WTC11 (cell line): ENCODE results near the gene PRKAG2. TPM values are rescaled to one million over a fixed set of nuclear protein-coding genes. Genes with fewer than 3 reads are reported as not detected.

Experiments used
- ATAC-seq: fragments of 200-7000 bp; cut with Tn5 transposase; 2 replicates; pipeline ENCODE4 v1.10.0; 2021; ENCODE audit warnings: mild to moderate bottlenecking, moderate library complexity
- CTCF ChIA-PET: fragments of 300-600 bp; sonication (Branson Sonifier 250); formaldehyde crosslinking; loops from one replicate; lab custom pipeline; 2021; ENCODE audit warnings: antibody characterized with exemption; lab: Charles Lee
- POLR2A ChIA-PET: fragments of 350-600 bp; sonication (Branson Sonifier 250); formaldehyde crosslinking; loops from one replicate; lab custom pipeline; 2021; ENCODE audit warnings: antibody characterized with exemption; lab: Charles Lee
- DNase-seq: peaks from one replicate; pipeline ENCODE4 v3.0.0; 2021; ENCODE audit warnings: low spot score
- H3K27ac Mint-ChIP-seq: 2 replicates; pipeline ENCODE4 v1.8.0; 2021; ENCODE audit warnings: mixed read lengths
- H3K27me3 Mint-ChIP-seq: 2 replicates; pipeline ENCODE4 v1.8.0; 2021; ENCODE audit warnings: low read depth, mild to moderate bottlenecking, moderate library complexity, mixed read lengths
- H3K36me3 Mint-ChIP-seq: 2 replicates; pipeline ENCODE4 v1.8.0; 2021; ENCODE audit warnings: mixed read lengths
- H3K4me1 Mint-ChIP-seq: 2 replicates; pipeline ENCODE4 v1.8.0; 2022; ENCODE audit warnings: mixed read lengths
- H3K4me3 Mint-ChIP-seq: 2 replicates; pipeline ENCODE4 v1.8.0; 2021; ENCODE audit warnings: mild to moderate bottlenecking, moderate library complexity, mixed read lengths
- H3K9me3 Mint-ChIP-seq: 2 replicates; pipeline ENCODE4 v1.8.0; 2021; ENCODE audit warnings: mixed read lengths
- CBFB ChIP-seq: sonication (generic); formaldehyde crosslinking; IDR thresholded peaks from 2 replicates; pipeline ENCODE4 v1.8.1; 2022; ENCODE audit warnings: mild to moderate bottlenecking, low read depth, missing genetic modification reagents
- CREB1 ChIP-seq: sonication (generic); formaldehyde crosslinking; IDR thresholded peaks from 2 replicates; pipeline ENCODE4 v1.8.0; 2023; ENCODE audit warnings: mild to moderate bottlenecking, missing genetic modification reagents
- CREM ChIP-seq: sonication (generic); formaldehyde crosslinking; IDR thresholded peaks from 2 replicates; pipeline ENCODE4 v1.8.1; 2022; ENCODE audit warnings: mild to moderate bottlenecking, missing genetic modification reagents, moderate library complexity
- FOXJ3 ChIP-seq: sonication (generic); formaldehyde crosslinking; IDR thresholded peaks from 2 replicates; pipeline ENCODE4 v1.9.0; 2021; ENCODE audit warnings: missing genetic modification reagents, mild to moderate bottlenecking, borderline replicate concordance
- FOXK1 ChIP-seq: sonication (generic); formaldehyde crosslinking; IDR thresholded peaks from 2 replicates; pipeline ENCODE4 v1.8.0; 2022; ENCODE audit warnings: mild to moderate bottlenecking, moderate library complexity, missing genetic modification reagents
- GABPB1 ChIP-seq: sonication (generic); formaldehyde crosslinking; IDR thresholded peaks from 2 replicates; pipeline ENCODE4 v1.8.1; 2023; ENCODE audit warnings: mild to moderate bottlenecking, missing genetic modification reagents
- HMGA2 ChIP-seq: fragments of 250-450 bp; sonication (Bioruptor Pico); IDR thresholded peaks from 2 replicates; pipeline ENCODE4 v1.4.0; 2021; ENCODE audit warnings: mild to moderate bottlenecking, moderate library complexity
- KAT7 ChIP-seq: sonication (generic); formaldehyde crosslinking; IDR thresholded peaks from 2 replicates; pipeline ENCODE4 v1.8.1; 2023; ENCODE audit warnings: missing genetic modification reagents, mild to moderate bottlenecking, borderline replicate concordance
- MXD4 ChIP-seq: fragments of 250-450 bp; sonication (Bioruptor Pico); IDR thresholded peaks from 2 replicates; pipeline ENCODE4 v1.8.0; 2021; ENCODE audit warnings: mild to moderate bottlenecking, moderate library complexity, borderline replicate concordance
- NFE2L1 ChIP-seq: sonication (generic); formaldehyde crosslinking; IDR thresholded peaks from 2 replicates; pipeline ENCODE4 v1.8.1; 2023; ENCODE audit warnings: missing genetic modification reagents
- NR1H2 ChIP-seq: sonication (generic); formaldehyde crosslinking; IDR thresholded peaks from 2 replicates; pipeline ENCODE4 v1.9.0; 2021; ENCODE audit warnings: mild to moderate bottlenecking, moderate library complexity, missing genetic modification reagents
- OVOL2 ChIP-seq: fragments of 250-450 bp; sonication (Bioruptor Pico); IDR thresholded peaks from 2 replicates; pipeline ENCODE4 v1.9.0; 2021; ENCODE audit warnings: mild to moderate bottlenecking, borderline replicate concordance
- RORB ChIP-seq: fragments of 250-450 bp; sonication (Bioruptor Pico); IDR thresholded peaks from 2 replicates; pipeline ENCODE4 v1.9.0; 2021; ENCODE audit warnings: mild to moderate bottlenecking
- ZNF121 ChIP-seq: sonication (generic); formaldehyde crosslinking; IDR thresholded peaks from 2 replicates; pipeline ENCODE4 v1.8.0; 2023; ENCODE audit warnings: missing genetic modification reagents
- ZNF138 ChIP-seq: sonication (generic); formaldehyde crosslinking; conservative IDR thresholded peaks from 2 replicates; pipeline ENCODE4 v1.8.1; 2022; ENCODE audit warnings: mild to moderate bottlenecking, moderate library complexity, missing genetic modification reagents
- ZNF263 ChIP-seq: sonication (generic); formaldehyde crosslinking; IDR thresholded peaks from 2 replicates; pipeline ENCODE4 v1.8.1; 2022; ENCODE audit warnings: low read depth, mild to moderate bottlenecking, moderate library complexity, missing genetic modification reagents
- ZNF423 ChIP-seq: fragments of 250-450 bp; sonication (Bioruptor Pico); IDR thresholded peaks from 2 replicates; pipeline ENCODE4 v2.1.2; 2022; ENCODE audit warnings: mild to moderate bottlenecking, moderate library complexity
- total RNA-seq: library from RNA; stranded (reverse); gene quantifications from 3 replicates; pipeline ENCODE4 v1.2.3, GENCODE V29; 2021
- TF ChIP-seq, protein P1 (sequence below): sonication (generic); formaldehyde crosslinking; IDR thresholded peaks from 2 replicates; pipeline ENCODE4 v1.8.1; 2023; ENCODE audit warnings: mild to moderate bottlenecking, missing genetic modification reagents, moderate library complexity
- TF ChIP-seq, protein P2 (sequence below): sonication (generic); formaldehyde crosslinking; IDR thresholded peaks from 2 replicates; pipeline ENCODE4 v1.8.0; 2022; ENCODE audit warnings: mild to moderate bottlenecking, missing genetic modification reagents
- TF ChIP-seq, protein P3 (sequence below): sonication (generic); formaldehyde crosslinking; IDR thresholded peaks from 2 replicates; pipeline ENCODE4 v1.8.0; 2023; ENCODE audit warnings: missing genetic modification reagents
- TF ChIP-seq, protein P4 (sequence below): fragments of 250-450 bp; sonication (Bioruptor Pico); IDR thresholded peaks from 2 replicates; pipeline ENCODE4 v1.9.0; 2021; ENCODE audit warnings: mild to moderate bottlenecking
- TF ChIP-seq, protein P5 (sequence below): fragments of 250-450 bp; sonication (Bioruptor Pico); IDR thresholded peaks from 2 replicates; pipeline ENCODE4 v2.1.2; 2022; ENCODE audit warnings: mild to moderate bottlenecking, moderate library complexity
- TF ChIP-seq, protein P6 (sequence below): sonication (generic); formaldehyde crosslinking; IDR thresholded peaks from 2 replicates; pipeline ENCODE4 v1.8.0; 2023; ENCODE audit warnings: missing genetic modification reagents, mild to moderate bottlenecking, borderline replicate concordance
- TF ChIP-seq, protein P7 (sequence below): sonication (generic); formaldehyde crosslinking; IDR thresholded peaks from 2 replicates; pipeline ENCODE4 v1.8.1; 2023; ENCODE audit warnings: mild to moderate bottlenecking, missing genetic modification reagents

PRKAG2 gene
- total RNA-seq, 1 experiment from 2014 or later: 20.3 TPM

DNA sequence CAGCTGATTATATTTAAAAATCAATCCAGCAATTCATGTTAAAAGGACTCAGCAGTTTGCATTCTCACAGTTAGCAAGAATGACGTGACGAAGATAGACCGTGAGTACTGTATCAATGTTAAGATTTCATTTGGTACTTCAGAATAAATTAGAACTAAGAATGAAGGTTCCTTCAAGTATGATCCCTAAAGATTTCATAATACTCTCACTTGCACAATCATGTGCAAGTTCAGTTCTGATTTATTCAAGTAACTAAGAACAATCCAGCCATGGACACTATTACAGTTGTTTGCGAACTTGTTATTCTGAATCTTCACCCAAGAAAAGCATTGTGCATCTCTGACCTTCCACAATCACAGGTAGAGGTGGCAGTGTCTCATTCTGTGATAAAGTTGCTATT, 365.0 kb downstream of the PRKAG2 start:
- POLR2A ChIA-PET: no interaction called here
- TF ChIP-seq RORB: no peak
- TF ChIP-seq, protein P1, sequence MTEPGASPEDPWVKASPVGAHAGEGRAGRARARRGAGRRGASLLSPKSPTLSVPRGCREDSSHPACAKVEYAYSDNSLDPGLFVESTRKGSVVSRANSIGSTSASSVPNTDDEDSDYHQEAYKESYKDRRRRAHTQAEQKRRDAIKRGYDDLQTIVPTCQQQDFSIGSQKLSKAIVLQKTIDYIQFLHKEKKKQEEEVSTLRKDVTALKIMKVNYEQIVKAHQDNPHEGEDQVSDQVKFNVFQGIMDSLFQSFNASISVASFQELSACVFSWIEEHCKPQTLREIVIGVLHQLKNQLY: no peak
- TF ChIP-seq ZNF423 (CRISPR knock-in tag): no peak
- TF ChIP-seq NR1H2: no peak
- TF ChIP-seq GABPB1 (CRISPR knock-in tag): no peak
- TF ChIP-seq, protein P2, sequence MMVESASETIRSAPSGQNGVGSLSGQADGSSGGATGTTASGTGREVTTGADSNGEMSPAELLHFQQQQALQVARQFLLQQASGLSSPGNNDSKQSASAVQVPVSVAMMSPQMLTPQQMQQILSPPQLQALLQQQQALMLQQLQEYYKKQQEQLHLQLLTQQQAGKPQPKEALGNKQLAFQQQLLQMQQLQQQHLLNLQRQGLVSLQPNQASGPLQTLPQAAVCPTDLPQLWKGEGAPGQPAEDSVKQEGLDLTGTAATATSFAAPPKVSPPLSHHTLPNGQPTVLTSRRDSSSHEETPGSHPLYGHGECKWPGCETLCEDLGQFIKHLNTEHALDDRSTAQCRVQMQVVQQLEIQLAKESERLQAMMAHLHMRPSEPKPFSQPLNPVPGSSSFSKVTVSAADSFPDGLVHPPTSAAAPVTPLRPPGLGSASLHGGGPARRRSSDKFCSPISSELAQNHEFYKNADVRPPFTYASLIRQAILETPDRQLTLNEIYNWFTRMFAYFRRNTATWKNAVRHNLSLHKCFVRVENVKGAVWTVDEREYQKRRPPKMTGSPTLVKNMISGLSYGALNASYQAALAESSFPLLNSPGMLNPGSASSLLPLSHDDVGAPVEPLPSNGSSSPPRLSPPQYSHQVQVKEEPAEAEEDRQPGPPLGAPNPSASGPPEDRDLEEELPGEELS (CRISPR knock-in tag): no peak
- TF ChIP-seq ZNF263: no peak
- no peak for TF ChIP-seq CREM (CRISPR knock-in tag)
- TF ChIP-seq HMGA2 (CRISPR knock-in tag): no peak
- TF ChIP-seq CREB1 (CRISPR knock-in tag): no peak
- TF ChIP-seq NFE2L1: no peak
- TF ChIP-seq, protein P3, sequence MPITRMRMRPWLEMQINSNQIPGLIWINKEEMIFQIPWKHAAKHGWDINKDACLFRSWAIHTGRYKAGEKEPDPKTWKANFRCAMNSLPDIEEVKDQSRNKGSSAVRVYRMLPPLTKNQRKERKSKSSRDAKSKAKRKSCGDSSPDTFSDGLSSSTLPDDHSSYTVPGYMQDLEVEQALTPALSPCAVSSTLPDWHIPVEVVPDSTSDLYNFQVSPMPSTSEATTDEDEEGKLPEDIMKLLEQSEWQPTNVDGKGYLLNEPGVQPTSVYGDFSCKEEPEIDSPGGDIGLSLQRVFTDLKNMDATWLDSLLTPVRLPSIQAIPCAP (CRISPR knock-in tag): no peak
- no peak for TF ChIP-seq CBFB
- no peak for TF ChIP-seq OVOL2
- TF ChIP-seq, protein P4, sequence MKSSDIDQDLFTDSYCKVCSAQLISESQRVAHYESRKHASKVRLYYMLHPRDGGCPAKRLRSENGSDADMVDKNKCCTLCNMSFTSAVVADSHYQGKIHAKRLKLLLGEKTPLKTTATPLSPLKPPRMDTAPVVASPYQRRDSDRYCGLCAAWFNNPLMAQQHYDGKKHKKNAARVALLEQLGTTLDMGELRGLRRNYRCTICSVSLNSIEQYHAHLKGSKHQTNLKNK: no peak
- TF ChIP-seq FOXK1: no peak
- TF ChIP-seq FOXJ3: no peak
- TF ChIP-seq, protein P5, sequence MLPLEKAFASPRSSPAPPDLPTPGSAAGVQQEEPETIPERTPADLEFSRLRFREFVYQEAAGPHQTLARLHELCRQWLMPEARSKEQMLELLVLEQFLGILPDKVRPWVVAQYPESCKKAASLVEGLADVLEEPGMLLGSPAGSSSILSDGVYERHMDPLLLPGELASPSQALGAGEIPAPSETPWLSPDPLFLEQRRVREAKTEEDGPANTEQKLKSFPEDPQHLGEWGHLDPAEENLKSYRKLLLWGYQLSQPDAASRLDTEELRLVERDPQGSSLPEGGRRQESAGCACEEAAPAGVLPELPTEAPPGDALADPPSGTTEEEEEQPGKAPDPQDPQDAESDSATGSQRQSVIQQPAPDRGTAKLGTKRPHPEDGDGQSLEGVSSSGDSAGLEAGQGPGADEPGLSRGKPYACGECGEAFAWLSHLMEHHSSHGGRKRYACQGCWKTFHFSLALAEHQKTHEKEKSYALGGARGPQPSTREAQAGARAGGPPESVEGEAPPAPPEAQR (CRISPR knock-in tag): no peak
- no peak for TF ChIP-seq KAT7 (CRISPR knock-in tag)
- no peak for TF ChIP-seq ZNF138 (CRISPR knock-in tag)
- no peaks in the 10 kb centered on the region for H3K27me3 Mint-ChIP-seq
- ATAC-seq: no peak
- no peak overlapping the region for H3K4me3 Mint-ChIP-seq
- H3K36me3 Mint-ChIP-seq: no peaks in the 10 kb centered on the region
- peaks cover 88% of the 10 kb centered on the region for H3K4me1 Mint-ChIP-seq
- H3K9me3 Mint-ChIP-seq: no peaks in the 10 kb centered on the region
- no peak for DNase-seq
- CTCF ChIA-PET: no interaction called here
- peak overlapping the region; percentile 45; the same call in 1 of the 2 replicates for H3K27ac Mint-ChIP-seq

DNA sequence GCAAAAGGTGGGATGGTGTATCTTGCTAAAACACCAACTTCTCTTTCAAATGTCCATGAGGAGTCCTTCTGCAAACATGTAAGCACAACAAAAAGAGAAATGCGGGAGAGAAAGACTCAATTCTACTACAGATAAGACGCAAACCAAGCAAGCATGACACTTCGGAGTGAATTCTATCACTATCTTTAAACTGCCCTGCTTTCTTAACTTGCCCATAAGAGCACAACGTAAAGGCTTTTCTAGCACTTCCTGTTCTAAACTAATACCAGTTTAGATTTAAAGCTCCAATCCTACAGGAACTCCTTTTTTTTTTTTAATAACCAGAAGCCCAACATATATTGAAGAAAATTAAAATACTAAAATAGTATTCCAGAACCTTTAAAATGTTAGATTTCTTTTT, 365.6 kb downstream of the PRKAG2 start:
- H3K27me3 Mint-ChIP-seq: no peaks in the 10 kb centered on the region
- no peak overlapping the region for H3K4me3 Mint-ChIP-seq
- H3K9me3 Mint-ChIP-seq: no peaks in the 10 kb centered on the region
- H3K4me1 Mint-ChIP-seq: peaks cover 88% of the 10 kb centered on the region
- 0 out of 2 replicates have a peak overlapping the region, but pooled peaks have one; percentile 71 for H3K27ac Mint-ChIP-seq
- CTCF ChIA-PET: interaction anchor here (0.7 kb wide), 1 partner anchor 71 kb away, joined by 3 read pairs; no protein-coding TSS in a partner anchor
- ATAC-seq (no peak), DNase-seq (no peak)
- POLR2A ChIA-PET: interaction anchor here (0.6 kb wide), 1 partner anchor 20 kb away, joined by 4 read pairs; no protein-coding TSS in a partner anchor
- no peaks in the 10 kb centered on the region for H3K36me3 Mint-ChIP-seq
- TF ChIP-seq CREB1 (CRISPR knock-in tag) (no peak), CBFB (no peak), GABPB1 (CRISPR knock-in tag) (no peak), ZNF121 (CRISPR knock-in tag) (no peak), MXD4 (no peak)
- TF ChIP-seq, protein P6, sequence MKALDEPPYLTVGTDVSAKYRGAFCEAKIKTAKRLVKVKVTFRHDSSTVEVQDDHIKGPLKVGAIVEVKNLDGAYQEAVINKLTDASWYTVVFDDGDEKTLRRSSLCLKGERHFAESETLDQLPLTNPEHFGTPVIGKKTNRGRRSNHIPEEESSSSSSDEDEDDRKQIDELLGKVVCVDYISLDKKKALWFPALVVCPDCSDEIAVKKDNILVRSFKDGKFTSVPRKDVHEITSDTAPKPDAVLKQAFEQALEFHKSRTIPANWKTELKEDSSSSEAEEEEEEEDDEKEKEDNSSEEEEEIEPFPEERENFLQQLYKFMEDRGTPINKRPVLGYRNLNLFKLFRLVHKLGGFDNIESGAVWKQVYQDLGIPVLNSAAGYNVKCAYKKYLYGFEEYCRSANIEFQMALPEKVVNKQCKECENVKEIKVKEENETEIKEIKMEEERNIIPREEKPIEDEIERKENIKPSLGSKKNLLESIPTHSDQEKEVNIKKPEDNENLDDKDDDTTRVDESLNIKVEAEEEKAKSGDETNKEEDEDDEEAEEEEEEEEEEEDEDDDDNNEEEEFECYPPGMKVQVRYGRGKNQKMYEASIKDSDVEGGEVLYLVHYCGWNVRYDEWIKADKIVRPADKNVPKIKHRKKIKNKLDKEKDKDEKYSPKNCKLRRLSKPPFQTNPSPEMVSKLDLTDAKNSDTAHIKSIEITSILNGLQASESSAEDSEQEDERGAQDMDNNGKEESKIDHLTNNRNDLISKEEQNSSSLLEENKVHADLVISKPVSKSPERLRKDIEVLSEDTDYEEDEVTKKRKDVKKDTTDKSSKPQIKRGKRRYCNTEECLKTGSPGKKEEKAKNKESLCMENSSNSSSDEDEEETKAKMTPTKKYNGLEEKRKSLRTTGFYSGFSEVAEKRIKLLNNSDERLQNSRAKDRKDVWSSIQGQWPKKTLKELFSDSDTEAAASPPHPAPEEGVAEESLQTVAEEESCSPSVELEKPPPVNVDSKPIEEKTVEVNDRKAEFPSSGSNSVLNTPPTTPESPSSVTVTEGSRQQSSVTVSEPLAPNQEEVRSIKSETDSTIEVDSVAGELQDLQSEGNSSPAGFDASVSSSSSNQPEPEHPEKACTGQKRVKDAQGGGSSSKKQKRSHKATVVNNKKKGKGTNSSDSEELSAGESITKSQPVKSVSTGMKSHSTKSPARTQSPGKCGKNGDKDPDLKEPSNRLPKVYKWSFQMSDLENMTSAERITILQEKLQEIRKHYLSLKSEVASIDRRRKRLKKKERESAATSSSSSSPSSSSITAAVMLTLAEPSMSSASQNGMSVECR (CRISPR knock-in tag): no peak
- TF ChIP-seq, protein P7, sequence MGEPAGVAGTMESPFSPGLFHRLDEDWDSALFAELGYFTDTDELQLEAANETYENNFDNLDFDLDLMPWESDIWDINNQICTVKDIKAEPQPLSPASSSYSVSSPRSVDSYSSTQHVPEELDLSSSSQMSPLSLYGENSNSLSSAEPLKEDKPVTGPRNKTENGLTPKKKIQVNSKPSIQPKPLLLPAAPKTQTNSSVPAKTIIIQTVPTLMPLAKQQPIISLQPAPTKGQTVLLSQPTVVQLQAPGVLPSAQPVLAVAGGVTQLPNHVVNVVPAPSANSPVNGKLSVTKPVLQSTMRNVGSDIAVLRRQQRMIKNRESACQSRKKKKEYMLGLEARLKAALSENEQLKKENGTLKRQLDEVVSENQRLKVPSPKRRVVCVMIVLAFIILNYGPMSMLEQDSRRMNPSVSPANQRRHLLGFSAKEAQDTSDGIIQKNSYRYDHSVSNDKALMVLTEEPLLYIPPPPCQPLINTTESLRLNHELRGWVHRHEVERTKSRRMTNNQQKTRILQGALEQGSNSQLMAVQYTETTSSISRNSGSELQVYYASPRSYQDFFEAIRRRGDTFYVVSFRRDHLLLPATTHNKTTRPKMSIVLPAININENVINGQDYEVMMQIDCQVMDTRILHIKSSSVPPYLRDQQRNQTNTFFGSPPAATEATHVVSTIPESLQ: no peak
- TF ChIP-seq, protein P2 (CRISPR knock-in tag): no peak
